Stimulated activated CD4-positive, alpha-beta T cell treated with anti-CD3 and anti-CD28 coated beads, Interleukin-4, amount 100 ng/mL, for 4 hours (primary cell): Measurements from ENCODE around the gene CDC42EP1.

ENCODE experiments used
- DNase-seq, 2 experiments: peaks; one replicate each; pipeline ENCODE4 v3.0.0-alpha.2; 2020

CDC42EP1 gene

GRCh38 chr22:37616201-37617083, 56.2 kb downstream of the CDC42EP1 start:
- DNase-seq: no peak

- DNase-seq: no peak
Observed at GRCh38 chr22:37617431-37617830, 57.2 kb downstream of the CDC42EP1 start.

GRCh38 chr22:37618072-37618656, 57.9 kb downstream of the CDC42EP1 start:
- DNase-seq: no peak

- DNase-seq: no peak
Observed at GRCh38 chr22:37618674-37619073, 58.4 kb downstream of the CDC42EP1 start.
